K562 (cell line): ENCODE data around the gene CUEDC2. TPM values are rescaled to one million over a fixed set of nuclear protein-coding genes. Genes with fewer than 3 reads are reported as not detected.

Source experiments
- CCNT2 ChIP-seq: IDR thresholded peaks from 2 replicates; pipeline ENCODE4 v1.6.1; 2011; ENCODE audit warnings: borderline replicate concordance, low read depth, mild to moderate bottlenecking, moderate library complexity, mixed read lengths, low read length; ENCODE audit not compliant: insufficient read length; ENCODE audit errors: extremely low read depth
- HLTF ChIP-seq: fragments of 450-650 bp; IDR thresholded peaks from 2 replicates; pipeline ENCODE4 v1.6.1; 2016
- NFRKB ChIP-seq: fragments of 450-650 bp; IDR thresholded peaks from 2 replicates; pipeline ENCODE4 v1.6.1; 2016; ENCODE audit warnings: low read depth
- SUPT5H ChIP-seq: fragments of 450-650 bp; IDR thresholded peaks from 2 replicates; pipeline ENCODE4 v1.6.1; 2016
- ZBTB1 ChIP-seq: sonication (generic); formaldehyde crosslinking; IDR thresholded peaks from 2 replicates; pipeline ENCODE4 v1.8.1; 2023; ENCODE audit warnings: missing genetic modification reagents, low read depth, mild to moderate bottlenecking, borderline replicate concordance
- ZBTB17 ChIP-seq: fragments of 450-650 bp; formaldehyde crosslinking; IDR thresholded peaks from 2 replicates; pipeline ENCODE4 v1.4.0; 2020; ENCODE audit warnings: mild to moderate bottlenecking
- polyA plus RNA-seq, 8 experiments: library from polyadenylated mRNA; depleted of rRNA in 4 of 8; stranded (reverse) in 5 of 8; unstranded in 3 of 8; fragments of >200 nt; fragmentation: Nextera tagmentation in 2 of 8; fragmentation: Illumina TruSeq in 1 of 8; extraction: Ambion mirVana in 2 of 8; extraction: Trizol in 1 of 8; gene quantifications; 2 replicates each; pipeline versions ENCODE4 v1.2.1 to v1.2.3, GENCODE V29; 2011 to 2014; ENCODE audit warnings: inconsistent platforms in 1 of 8, missing spikeins in 1 of 8
- total RNA-seq, 7 experiments: library from RNA; depleted of rRNA in 6 of 7; stranded (reverse); fragments of >200 nt in 6 of 7; fragmentation: Illumina TruSeq in 2 of 7; extraction: Trizol in 2 of 7; gene quantifications; 2 replicates each; pipeline versions ENCODE4 v1.2.1 to v1.2.3, GENCODE V29; 2011 to 2021; ENCODE audit warnings: low replicate concordance in 1 of 7
- TF ChIP-seq, protein P1 (sequence below): fragments of 250-450 bp; sonication (Bioruptor Pico); IDR thresholded peaks from 2 replicates; pipeline ENCODE4 v1.5.0; 2021; ENCODE audit warnings: mild to moderate bottlenecking, borderline replicate concordance
- TF ChIP-seq, protein P2 (sequence below): sonication (generic); formaldehyde crosslinking; IDR thresholded peaks from 2 replicates; pipeline ENCODE4 v1.8.0; 2023; ENCODE audit warnings: mild to moderate bottlenecking, missing genetic modification reagents
- TF ChIP-seq, protein P3 (sequence below): fragments of 450-650 bp; IDR thresholded peaks from 2 replicates; pipeline ENCODE4 v1.6.1; 2016; ENCODE audit warnings: low read depth
- TF ChIP-seq, protein P4 (sequence below): conservative IDR thresholded peaks from 2 replicates; pipeline ENCODE4 v1.6.1; 2011; ENCODE audit warnings: low read depth, mild to moderate bottlenecking, low read length; ENCODE audit not compliant: control insufficient read depth
- TF ChIP-seq, protein P5 (sequence below): fragments of 450-650 bp; IDR thresholded peaks from 2 replicates; pipeline ENCODE4 v1.6.1; 2016; ENCODE audit warnings: missing biosample characterization, missing genetic modification characterization

The CUEDC2 gene
- total and polyA plus RNA-seq, 9 of the 15 experiments (the other 6 are each of a cell fraction or from before 2014, with no cell fraction given): 8.5 to 48.9 (median 27.4) TPM

DNA sequence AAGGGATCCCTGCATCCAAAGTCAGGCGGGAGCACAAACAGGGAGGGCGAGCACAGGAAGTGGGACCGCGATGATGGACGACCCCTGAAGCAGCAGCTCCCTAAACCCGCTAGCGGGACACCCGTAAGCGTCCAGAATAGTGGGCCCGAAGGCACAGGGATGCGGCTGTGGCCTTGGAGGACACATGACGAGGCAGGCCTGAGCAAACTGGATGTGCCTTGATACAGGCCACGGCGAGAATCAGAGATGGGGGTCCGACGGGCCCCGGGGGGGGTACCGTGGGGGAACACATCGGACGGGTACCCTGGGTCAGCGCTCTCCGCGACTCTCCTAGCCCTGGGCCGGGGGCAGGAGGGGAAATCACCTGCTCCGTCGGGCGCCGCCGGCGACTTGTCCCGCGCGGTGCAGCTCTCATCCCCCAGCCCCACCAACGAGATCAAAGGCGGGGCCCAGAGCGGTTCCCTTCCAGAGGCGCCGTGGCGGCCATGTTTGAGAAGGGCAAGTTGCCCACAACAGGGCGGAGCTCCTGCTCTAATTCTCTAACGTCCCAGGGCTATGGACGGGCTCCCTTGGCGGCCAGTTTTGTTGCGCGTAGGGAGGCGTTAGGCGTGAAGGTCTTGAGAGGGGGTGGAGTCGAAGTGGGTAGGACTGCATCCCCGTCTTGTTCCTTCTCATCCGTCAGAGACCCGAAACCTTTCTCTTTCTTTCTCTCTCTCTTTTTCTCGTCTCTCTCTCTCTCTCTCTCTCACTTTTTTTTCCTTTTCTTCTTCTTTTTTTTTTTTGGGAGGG lies at the start of gene CUEDC2 (continued):
- TF ChIP-seq, protein P1, sequence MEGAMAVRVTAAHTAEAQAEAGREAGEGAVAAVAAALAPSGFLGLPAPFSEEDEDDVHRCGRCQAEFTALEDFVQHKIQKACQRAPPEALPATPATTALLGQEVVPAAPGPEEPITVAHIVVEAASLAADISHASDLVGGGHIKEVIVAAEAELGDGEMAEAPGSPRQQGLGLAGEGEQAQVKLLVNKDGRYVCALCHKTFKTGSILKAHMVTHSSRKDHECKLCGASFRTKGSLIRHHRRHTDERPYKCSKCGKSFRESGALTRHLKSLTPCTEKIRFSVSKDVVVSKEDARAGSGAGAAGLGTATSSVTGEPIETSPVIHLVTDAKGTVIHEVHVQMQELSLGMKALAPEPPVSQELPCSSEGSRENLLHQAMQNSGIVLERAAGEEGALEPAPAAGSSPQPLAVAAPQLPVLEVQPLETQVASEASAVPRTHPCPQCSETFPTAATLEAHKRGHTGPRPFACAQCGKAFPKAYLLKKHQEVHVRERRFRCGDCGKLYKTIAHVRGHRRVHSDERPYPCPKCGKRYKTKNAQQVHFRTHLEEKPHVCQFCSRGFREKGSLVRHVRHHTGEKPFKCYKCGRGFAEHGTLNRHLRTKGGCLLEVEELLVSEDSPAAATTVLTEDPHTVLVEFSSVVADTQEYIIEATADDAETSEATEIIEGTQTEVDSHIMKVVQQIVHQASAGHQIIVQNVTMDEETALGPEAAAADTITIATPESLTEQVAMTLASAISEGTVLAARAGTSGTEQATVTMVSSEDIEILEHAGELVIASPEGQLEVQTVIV (CRISPR knock-in tag): no peak
- TF ChIP-seq NFRKB: peak; percentile 35; the same call in 1 of the 2 replicates
- TF ChIP-seq, protein P2, sequence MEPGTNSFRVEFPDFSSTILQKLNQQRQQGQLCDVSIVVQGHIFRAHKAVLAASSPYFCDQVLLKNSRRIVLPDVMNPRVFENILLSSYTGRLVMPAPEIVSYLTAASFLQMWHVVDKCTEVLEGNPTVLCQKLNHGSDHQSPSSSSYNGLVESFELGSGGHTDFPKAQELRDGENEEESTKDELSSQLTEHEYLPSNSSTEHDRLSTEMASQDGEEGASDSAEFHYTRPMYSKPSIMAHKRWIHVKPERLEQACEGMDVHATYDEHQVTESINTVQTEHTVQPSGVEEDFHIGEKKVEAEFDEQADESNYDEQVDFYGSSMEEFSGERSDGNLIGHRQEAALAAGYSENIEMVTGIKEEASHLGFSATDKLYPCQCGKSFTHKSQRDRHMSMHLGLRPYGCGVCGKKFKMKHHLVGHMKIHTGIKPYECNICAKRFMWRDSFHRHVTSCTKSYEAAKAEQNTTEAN (CRISPR knock-in tag): no peak
- TF ChIP-seq, protein P3, sequence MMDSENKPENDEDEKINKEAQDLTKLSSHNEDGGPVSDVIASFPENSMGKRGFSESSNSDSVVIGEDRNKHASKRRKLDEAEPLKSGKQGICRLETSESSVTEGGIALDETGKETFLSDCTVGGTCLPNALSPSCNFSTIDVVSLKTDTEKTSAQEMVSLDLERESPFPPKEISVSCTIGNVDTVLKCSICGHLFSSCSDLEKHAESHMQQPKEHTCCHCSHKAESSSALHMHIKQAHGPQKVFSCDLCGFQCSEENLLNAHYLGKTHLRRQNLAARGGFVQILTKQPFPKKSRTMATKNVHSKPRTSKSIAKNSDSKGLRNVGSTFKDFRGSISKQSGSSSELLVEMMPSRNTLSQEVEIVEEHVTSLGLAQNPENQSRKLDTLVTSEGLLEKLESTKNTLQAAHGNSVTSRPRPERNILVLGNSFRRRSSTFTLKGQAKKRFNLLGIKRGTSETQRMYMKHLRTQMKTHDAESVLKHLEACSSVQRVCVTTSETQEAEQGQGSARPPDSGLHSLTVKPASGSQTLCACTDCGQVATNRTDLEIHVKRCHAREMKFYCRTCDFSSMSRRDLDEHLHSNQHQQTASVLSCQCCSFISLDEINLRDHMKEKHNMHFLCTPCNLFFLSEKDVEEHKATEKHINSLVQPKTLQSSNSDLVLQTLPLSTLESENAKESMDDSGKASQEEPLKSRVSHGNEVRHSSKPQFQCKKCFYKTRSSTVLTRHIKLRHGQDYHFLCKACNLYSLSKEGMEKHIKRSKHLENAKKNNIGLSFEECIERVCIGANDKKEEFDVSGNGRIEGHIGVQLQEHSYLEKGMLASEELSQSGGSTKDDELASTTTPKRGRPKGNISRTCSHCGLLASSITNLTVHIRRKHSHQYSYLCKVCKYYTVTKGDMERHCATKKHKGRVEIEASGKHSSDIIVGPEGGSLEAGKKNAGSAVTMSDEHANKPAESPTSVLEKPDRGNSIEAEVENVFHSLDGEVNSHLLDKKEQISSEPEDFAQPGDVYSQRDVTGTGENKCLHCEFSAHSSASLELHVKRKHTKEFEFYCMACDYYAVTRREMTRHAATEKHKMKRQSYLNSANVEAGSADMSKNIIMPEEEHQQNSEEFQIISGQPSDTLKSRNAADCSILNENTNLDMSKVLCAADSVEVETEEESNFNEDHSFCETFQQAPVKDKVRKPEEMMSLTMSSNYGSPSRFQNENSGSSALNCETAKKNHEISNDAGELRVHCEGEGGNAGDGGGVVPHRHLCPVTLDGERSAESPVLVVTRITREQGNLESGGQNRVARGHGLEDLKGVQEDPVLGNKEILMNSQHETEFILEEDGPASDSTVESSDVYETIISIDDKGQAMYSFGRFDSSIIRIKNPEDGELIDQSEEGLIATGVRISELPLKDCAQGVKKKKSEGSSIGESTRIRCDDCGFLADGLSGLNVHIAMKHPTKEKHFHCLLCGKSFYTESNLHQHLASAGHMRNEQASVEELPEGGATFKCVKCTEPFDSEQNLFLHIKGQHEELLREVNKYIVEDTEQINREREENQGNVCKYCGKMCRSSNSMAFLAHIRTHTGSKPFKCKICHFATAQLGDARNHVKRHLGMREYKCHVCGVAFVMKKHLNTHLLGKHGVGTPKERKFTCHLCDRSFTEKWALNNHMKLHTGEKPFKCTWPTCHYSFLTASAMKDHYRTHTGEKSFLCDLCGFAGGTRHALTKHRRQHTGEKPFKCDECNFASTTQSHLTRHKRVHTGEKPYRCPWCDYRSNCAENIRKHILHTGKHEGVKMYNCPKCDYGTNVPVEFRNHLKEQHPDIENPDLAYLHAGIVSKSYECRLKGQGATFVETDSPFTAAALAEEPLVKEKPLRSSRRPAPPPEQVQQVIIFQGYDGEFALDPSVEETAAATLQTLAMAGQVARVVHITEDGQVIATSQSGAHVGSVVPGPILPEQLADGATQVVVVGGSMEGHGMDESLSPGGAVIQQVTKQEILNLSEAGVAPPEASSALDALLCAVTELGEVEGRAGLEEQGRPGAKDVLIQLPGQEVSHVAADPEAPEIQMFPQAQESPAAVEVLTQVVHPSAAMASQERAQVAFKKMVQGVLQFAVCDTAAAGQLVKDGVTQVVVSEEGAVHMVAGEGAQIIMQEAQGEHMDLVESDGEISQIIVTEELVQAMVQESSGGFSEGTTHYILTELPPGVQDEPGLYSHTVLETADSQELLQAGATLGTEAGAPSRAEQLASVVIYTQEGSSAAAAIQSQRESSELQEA: peak; percentile 97
- peak; percentile 94 for TF ChIP-seq ZBTB17 (CRISPR knock-in tag)
- TF ChIP-seq, protein P4, sequence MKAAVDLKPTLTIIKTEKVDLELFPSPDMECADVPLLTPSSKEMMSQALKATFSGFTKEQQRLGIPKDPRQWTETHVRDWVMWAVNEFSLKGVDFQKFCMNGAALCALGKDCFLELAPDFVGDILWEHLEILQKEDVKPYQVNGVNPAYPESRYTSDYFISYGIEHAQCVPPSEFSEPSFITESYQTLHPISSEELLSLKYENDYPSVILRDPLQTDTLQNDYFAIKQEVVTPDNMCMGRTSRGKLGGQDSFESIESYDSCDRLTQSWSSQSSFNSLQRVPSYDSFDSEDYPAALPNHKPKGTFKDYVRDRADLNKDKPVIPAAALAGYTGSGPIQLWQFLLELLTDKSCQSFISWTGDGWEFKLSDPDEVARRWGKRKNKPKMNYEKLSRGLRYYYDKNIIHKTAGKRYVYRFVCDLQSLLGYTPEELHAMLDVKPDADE: peak; percentile 59; the same call in 1 of the 2 replicates
- TF ChIP-seq HLTF: 0 out of 2 replicates have a peak, but pooled peaks have one; percentile 35
- no peak for TF ChIP-seq ZBTB1 (CRISPR knock-in tag)
- peak; percentile 77 for TF ChIP-seq SUPT5H
- peak; percentile 26 for TF ChIP-seq CCNT2
- TF ChIP-seq, protein P5, sequence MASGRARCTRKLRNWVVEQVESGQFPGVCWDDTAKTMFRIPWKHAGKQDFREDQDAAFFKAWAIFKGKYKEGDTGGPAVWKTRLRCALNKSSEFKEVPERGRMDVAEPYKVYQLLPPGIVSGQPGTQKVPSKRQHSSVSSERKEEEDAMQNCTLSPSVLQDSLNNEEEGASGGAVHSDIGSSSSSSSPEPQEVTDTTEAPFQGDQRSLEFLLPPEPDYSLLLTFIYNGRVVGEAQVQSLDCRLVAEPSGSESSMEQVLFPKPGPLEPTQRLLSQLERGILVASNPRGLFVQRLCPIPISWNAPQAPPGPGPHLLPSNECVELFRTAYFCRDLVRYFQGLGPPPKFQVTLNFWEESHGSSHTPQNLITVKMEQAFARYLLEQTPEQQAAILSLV (tag): no peak
